HG03571 (cell line): Measurements from ENCODE around the gene CKAP2L.

ENCODE experiments used
- ATAC-seq: cut with Tn5 transposase; IDR thresholded peaks from one replicate; pipeline ENCODE4 v1.9.1; 2021; ENCODE audit not compliant: unreplicated experiment

CKAP2L gene

GRCh38 chr2:112762276-112762675 lies 2.1 kb downstream of the CKAP2L start:
- ATAC-seq, result no peak

GRCh38 chr2:112760149-112760548 lies 4.3 kb downstream of the CKAP2L start:
- no peak for ATAC-seq

- ATAC-seq, result no peak
Observed at GRCh38 chr2:112758711-112759110, 5.7 kb downstream of the CKAP2L start.

GRCh38 chr2:112757265-112757664 lies 7.1 kb downstream of the CKAP2L start:
- no peak for ATAC-seq

- ATAC-seq, result no peak
Observed at GRCh38 chr2:112756207-112756606, 8.2 kb downstream of the CKAP2L start.

- ATAC-seq, result no peak
Observed at GRCh38 chr2:112755444-112755843, 9.0 kb downstream of the CKAP2L start.

- ATAC-seq, result no peak
Observed at GRCh38 chr2:112754564-112754963, 9.8 kb downstream of the CKAP2L start.

GRCh38 chr2:112752667-112753066 lies 11.7 kb downstream of the CKAP2L start:
- no peak for ATAC-seq

- ATAC-seq, result no peak
Observed at GRCh38 chr2:112751451-112752197, 12.8 kb downstream of the CKAP2L start.

- no peak for ATAC-seq
Observed at GRCh38 chr2:112750560-112750843, 13.9 kb downstream of the CKAP2L start.

GRCh38 chr2:112749755-112750559 lies 14.5 kb downstream of the CKAP2L start:
- ATAC-seq, result no peak

GRCh38 chr2:112740527-112740926 lies 23.9 kb downstream of the CKAP2L start:
- ATAC-seq, result no peak

- ATAC-seq, result no peak
Observed at GRCh38 chr2:112737542-112738232, 26.7 kb downstream of the CKAP2L start.

- ATAC-seq, result no peak
Observed at GRCh38 chr2:112733871-112734270, 30.5 kb downstream of the CKAP2L start.

GRCh38 chr2:112733456-112733855 lies 31.0 kb downstream of the CKAP2L start:
- no peak for ATAC-seq

GRCh38 chr2:112731479-112731878 lies 32.9 kb downstream of the CKAP2L start:
- no peak for ATAC-seq

- no peak for ATAC-seq
Observed at GRCh38 chr2:112730791-112731190, 33.6 kb downstream of the CKAP2L start.

- ATAC-seq, result no peak
Observed at GRCh38 chr2:112730216-112730615, 34.2 kb downstream of the CKAP2L start.

GRCh38 chr2:112728378-112729175 lies 35.8 kb downstream of the CKAP2L start:
- ATAC-seq, result no peak

GRCh38 chr2:112728029-112728362 lies 36.4 kb downstream of the CKAP2L start:
- ATAC-seq, result no peak

GRCh38 chr2:112727276-112728028 lies 37.0 kb downstream of the CKAP2L start:
- ATAC-seq, result no peak
